Ramos (cell line): ENCODE measurements around the gene GSK3A.

ENCODE experiments used
- in situ Hi-C: fragments of 300-500 bp; cut with MboI; formaldehyde crosslinking; loops from one replicate; pipeline ENCODE4 v1.14.3; 2022; ENCODE audit warnings: low sequenced_read_pairs; ENCODE audit not compliant: unreplicated experiment

The GSK3A gene

DNA sequence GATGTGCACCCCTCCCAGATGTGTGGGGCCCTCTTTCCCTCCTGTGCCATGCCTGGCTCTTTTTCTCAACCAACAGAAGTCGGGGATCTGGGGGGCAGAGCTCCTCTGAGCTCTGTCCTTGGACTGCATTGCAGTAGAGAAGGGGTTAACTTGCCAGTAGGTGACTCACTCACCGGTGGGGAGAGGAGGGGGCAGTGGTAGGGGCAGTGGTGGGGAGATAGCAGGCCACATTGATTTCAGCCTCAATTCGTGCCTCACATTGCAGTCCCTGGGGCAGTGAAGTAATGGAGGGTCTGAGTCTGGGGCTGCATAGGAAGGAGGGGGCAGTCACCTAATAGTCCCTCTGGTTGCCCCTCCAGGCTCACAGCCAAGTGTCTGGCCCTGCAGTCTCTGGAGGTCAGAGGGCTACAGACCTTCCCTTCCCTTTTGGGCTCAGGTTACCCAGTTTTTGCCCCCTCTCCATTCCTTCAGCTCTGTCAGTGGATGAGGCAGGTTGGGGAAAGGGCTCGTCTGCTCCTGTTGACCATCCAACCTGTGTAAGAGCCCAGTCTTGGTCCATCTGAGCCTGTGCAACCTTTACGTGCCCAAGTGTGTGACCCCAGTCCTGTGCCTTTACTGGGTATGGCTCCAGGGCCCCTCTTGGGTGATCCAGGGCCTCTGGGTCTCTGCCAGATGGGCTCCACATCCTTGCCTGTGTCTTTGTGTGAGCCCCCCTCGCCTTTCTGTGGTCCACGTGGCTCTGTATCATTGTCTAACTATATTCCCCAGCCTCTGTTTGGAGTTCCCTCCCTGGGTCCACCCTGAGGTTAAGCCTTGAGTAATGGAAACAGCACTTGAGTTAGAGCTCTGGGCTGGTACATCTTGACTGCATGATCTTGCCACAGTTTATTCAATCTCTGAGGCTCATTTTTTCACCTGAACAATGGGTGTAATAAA, 39.7 kb upstream of the GSK3A start:
- in situ Hi-C loops = no loop called here

GRCh38 chr19:42281146-42281826, 38.9 kb upstream of the GSK3A start:
- in situ Hi-C loops = no loop called here

- in situ Hi-C loops = no loop called here
Measured at GRCh38 chr19:42280815-42281145, 38.4 kb upstream of the GSK3A start.

GRCh38 chr19:42279902-42280814, 37.8 kb upstream of the GSK3A start:
- in situ Hi-C loops = no loop called here

DNA sequence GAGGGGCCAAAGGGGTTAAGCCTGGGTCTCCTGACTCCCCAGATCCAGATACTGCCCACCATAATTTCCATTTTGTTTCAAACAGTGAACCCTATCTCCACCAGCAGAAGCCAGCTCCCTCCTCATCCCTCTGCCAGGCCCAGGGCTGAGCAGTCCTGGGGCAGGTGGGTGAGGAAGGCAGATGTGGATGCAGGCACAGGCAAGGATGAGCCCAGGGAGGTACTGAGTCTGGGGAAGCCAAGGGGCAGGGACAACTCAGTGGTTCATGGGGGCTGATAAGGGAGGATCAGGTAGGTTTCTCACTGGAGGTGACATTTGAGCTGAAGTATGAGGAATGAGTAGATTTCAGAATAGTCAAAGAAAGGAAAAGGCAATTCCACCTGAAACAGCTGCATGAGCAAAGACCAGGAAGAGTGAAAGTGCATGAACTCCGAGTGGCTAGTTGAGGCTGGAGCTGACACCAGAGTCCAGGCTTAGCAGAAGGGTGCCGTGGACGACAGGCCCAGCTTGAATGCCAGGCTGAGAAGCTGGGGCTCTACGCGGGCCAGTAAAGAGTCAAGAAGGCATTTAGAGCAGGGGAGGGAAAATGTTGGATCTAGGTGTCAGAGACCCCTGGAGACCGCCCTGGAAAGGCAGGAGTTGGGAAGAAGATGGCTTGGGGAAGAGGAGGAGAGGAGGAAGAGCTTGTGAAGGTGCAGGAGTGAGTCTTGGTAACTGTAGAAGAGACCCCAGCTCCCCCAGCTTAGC, 36.9 kb upstream of the GSK3A start:
- in situ Hi-C loops = no loop called here

- in situ Hi-C loops = no loop called here
Measured at GRCh38 chr19:42278452-42279154, 36.2 kb upstream of the GSK3A start.

DNA sequence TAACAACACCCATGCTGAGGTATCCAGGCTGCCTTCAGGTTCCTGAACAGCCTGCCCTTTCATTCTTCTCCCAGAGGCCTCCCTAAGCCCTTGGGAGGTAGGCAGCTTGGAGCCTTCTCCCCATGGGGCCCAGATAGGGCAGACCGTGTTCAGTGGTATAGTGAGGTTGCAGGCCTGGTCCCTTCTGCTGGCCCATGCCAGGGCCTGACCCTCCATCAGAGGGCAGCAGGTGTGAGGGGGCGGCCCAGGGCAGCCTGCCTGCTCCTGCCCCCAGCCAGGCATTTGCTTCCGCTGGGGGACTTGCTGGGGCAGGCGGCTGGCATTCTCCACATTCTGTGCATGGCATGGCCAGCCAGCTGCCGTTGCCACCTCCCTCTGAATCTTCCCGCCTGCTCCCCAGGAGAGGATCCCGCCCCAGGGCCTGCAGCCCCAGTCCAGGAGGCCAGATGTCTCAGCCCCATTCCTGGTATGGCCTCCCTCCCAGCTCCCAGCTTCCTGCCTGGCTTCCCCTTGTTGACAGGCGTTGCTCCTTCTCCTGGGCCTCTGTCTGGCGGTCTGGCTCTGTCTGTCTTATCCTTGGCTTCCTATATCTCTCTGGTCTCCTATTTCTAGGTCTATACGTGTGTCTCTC, 35.5 kb upstream of the GSK3A start:
- in situ Hi-C loops = no loop called here

GRCh38 chr19:42276821-42277220, 34.4 kb upstream of the GSK3A start:
- in situ Hi-C loops = no loop called here

GRCh38 chr19:42276284-42276683, 33.9 kb upstream of the GSK3A start:
- in situ Hi-C loops = no loop called here

DNA sequence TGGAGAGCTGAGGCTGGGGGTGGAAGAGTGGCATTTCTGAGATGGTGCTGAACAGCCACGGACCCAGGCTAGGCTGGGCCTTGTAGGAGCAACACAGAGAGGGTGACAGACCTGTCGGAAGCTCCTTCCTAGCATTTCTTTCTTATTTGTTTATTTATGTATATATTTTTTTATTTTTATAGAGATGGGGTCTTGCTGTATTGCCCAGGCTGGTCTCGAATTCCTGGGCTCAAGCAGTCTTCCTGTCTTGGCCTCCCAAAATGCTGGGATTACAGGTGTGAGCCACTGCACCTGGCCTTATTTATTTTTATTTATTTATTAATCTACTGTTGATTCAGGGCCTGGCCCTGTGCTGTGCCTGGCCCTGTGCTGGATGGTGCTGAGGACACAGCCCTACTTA, 33.1 kb upstream of the GSK3A start:
- in situ Hi-C loops = no loop called here

DNA sequence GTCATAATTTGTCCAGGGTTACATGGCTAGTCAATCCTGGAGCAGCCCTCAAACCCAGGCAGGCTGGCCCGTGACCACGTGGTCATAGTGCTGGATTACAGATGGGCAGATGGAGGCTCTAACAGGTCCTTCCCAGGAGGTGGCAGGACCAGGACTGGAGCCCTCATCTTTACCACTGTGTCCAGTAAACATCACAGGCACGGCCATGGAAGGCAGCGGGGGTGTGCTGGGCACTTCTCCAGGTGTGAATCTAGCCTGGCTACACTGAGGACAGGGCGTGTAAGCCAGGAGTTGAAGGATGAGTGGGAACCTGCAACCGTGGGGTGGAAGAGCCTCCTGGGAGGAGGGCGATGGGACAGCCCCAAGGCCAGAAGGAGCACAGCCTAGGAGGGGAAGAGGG, 32.7 kb upstream of the GSK3A start:
- in situ Hi-C loops = no loop called here

DNA sequence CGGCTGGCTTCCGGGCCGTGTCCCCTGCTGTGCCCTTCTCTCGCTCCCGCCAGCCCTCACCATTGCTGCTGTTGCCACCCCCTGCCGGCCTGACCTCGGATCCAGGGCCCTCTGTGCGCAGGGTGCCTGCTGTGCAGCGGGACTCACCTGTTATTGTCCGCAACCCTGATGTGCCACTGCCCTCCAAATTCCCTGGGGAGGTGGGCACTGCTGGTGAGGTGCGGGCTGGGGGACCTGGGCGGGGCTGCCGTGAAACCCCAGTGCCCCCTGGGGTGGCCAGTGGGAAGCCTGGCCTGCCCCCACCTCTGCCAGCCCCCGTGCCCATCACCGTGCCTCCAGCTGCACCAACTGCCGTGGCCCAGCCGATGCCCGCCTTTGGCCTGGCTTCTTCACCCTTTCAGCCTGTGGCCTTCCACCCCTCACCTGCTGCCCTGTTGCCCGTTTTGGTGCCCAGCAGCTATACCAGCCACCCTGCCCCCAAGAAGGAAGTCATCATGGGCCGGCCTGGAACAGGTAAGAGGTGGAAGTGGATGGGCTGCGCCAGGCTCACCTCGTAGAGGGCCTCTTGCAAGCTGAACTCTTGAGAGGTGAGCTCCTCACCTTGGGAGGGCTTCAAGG, 31.8 kb upstream of the GSK3A start:
- in situ Hi-C loops = loop anchor here (25.0 kb wide), 1 partner anchor 1487 kb away; the partner anchor contains the start of genes EGLN2, MIA and RAB4B

- in situ Hi-C loops = loop anchor here (25.0 kb wide), 1 partner anchor 1486 kb away; the partner anchor contains the start of genes EGLN2, MIA and RAB4B
Measured at GRCh38 chr19:42273407-42274064, 31.1 kb upstream of the GSK3A start.

DNA sequence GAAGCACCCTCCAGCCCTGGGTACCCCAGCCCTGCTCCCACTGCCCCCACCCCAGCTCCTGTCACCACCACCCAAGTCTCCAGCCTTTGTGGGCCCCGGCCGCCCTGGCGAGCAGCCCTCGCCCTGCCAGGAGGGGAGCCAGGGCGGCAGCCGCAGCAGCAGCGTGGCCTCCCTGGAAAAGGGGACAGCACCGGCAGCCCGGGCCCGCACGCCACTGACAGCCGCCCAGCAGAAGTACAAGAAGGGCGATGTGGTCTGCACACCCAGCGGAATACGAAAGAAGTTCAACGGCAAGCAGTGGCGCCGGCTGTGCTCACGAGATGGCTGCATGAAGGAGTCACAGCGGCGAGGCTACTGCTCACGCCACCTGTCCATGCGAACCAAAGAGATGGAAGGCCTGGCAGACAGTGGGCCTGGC, 30.6 kb upstream of the GSK3A start:
- in situ Hi-C loops = loop anchor here (25.0 kb wide), 1 partner anchor 1486 kb away; the partner anchor contains the start of genes EGLN2, MIA and RAB4B

DNA sequence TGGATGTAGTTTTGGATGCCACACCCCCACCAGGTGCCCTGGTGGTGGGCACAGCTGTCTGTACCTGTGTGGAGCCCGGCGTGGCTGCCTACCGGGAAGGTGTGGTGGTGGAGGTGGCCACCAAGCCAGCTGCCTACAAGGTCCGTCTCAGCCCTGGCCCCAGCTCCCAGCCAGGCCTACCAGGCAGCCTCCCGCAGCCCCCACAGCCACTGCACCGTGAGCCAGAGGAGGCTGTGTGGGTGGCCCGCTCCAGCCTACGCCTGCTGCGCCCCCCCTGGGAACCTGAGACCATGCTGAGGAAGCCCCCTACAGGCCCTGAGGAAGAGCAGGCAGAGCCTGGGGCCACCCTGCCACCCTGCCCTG, 30.1 kb upstream of the GSK3A start:
- in situ Hi-C loops = loop anchor here (25.0 kb wide), 1 partner anchor 1485 kb away; the partner anchor contains the start of genes EGLN2, MIA and RAB4B

DNA sequence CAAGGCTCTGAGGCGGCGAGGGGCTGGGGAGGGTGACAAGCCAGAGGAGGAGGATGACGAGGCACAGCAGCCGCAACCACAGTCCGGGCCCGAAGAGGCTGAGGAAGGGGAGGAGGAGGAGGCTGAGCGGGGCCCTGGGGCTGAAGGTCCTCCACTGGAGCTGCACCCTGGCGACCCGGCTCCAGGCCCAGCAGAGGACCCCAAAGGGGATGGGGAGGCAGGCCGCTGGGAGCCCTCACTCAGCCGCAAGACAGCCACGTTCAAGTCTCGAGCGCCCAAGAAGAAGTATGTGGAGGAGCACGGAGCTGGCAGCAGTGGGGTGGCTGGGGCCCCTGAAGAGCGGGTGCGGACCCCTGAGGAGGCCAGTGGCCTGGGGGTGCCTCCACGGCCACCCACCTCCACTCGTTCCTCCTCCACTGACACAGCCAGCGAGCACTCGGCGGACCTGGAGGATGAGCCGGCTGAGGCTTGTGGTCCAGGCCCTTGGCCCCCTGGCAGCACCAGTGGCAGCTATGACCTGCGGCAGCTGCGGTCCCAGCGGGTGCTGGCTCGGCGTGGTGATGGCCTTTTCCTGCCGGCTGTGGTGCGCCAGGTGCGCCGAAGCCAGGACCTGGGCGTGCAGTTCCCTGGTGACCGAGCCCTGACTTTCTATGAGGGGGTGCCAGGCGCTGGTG, 29.6 kb upstream of the GSK3A start:
- in situ Hi-C loops = loop anchor here (25.0 kb wide), 1 partner anchor 1485 kb away; the partner anchor contains the start of genes EGLN2, MIA and RAB4B

DNA sequence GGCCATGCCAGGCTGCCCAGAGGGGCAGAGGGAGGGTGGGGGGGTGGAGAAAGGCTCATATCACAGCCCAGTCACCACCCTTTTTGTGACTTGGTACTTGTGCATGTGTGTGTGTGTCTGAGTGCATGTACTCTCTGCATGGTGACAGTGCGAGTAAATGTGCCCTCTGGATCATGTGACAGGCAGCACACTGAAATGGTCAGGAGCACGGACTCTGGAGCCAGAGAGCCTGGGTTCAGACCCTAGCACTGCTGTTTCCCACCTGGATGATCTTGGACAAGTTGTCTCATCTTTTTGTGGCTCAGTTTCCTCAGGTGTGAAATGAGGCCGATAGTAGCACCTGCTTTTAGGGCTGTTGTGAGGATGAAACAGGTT, 28.6 kb upstream of the GSK3A start:
- in situ Hi-C loops = loop anchor here (25.0 kb wide), 1 partner anchor 1484 kb away; the partner anchor contains the start of genes EGLN2, MIA and RAB4B
